ENCODE data around the gene LYST.
A peak's percentile ranks its signal among the peaks of the same experiment; 100 is the strongest.
"Not testable (repeated sequence)": the region's sequence is repeated elsewhere in the genome, so short reads cannot be mapped to it uniquely, and the experiment has no call there.

LYST gene

GRCh38 chr1:235637756-235638534 lies 228.8 kb downstream of the LYST start:
- DNase-seq (ENCODE audit: low read depth) = no peak

GRCh38 chr1:235635938-235636662 lies 230.6 kb downstream of the LYST start:
- DNase-seq (ENCODE audit: low read depth) = no peak

- peak; percentile 19 for DNase-seq (ENCODE audit: low read depth)
Measured at GRCh38 chr1:235632506-235633401, 234.0 kb downstream of the LYST start.

GRCh38 chr1:235631816-235632215 lies 234.9 kb downstream of the LYST start:
- no peak for DNase-seq (ENCODE audit: low read depth)

GRCh38 chr1:235628316-235629005 lies 238.2 kb downstream of the LYST start:
- no peak for DNase-seq (ENCODE audit: low read depth)

- no peak for DNase-seq (ENCODE audit: low read depth)
Measured at GRCh38 chr1:235625831-235626230, 240.9 kb downstream of the LYST start.

GRCh38 chr1:235625340-235625739 lies 241.4 kb downstream of the LYST start:
- no peak for DNase-seq (ENCODE audit: low read depth)

GRCh38 chr1:235624721-235625333 lies 241.9 kb downstream of the LYST start:
- no peak for DNase-seq (ENCODE audit: low read depth)

- DNase-seq (ENCODE audit: low read depth) = no peak
Measured at GRCh38 chr1:235622936-235623779, 243.5 kb downstream of the LYST start.

- not testable (repeated sequence) for DNase-seq (ENCODE audit: low read depth)
Measured at GRCh38 chr1:235619149-235619548, 247.6 kb downstream of the LYST start.

- no peak for DNase-seq (ENCODE audit: low read depth)
Measured at GRCh38 chr1:235617808-235618207, 248.9 kb downstream of the LYST start.

- no peak for DNase-seq (ENCODE audit: low read depth)
Measured at GRCh38 chr1:235617140-235617539, 249.6 kb downstream of the LYST start.

GRCh38 chr1:235614442-235614954 lies 252.2 kb downstream of the LYST start:
- no peak for DNase-seq (ENCODE audit: low read depth)

GRCh38 chr1:235613602-235614001 lies 253.1 kb downstream of the LYST start:
- no peak for DNase-seq (ENCODE audit: low read depth)

GRCh38 chr1:235612761-235613160 lies 253.9 kb downstream of the LYST start:
- no peak for DNase-seq (ENCODE audit: low read depth)

Measured in HS-27A (cell line).